Omental fat pad (tissue), 4 donors: ENCODE results near the gene VPS54. TPM values are rescaled to one million over a fixed set of nuclear protein-coding genes. Genes with fewer than 3 reads are reported as not detected.

Experiments used
- ATAC-seq: fragments of 150-250 bp; one replicate; pipeline ENCODE4 v1.9.1; 2016; ENCODE audit warnings: mild to moderate bottlenecking, moderate library complexity; ENCODE audit not compliant: low FRiP score
- DNase-seq: peaks from one replicate; pipeline ENCODE4 v3.0.0-alpha.2; 2019; ENCODE audit warnings: low spot score
- total RNA-seq, 4 donors: library from RNA; depleted of rRNA; stranded (reverse); fragments of >200 nt; gene quantifications; one replicate each; pipeline ENCODE4 v1.1.0, GENCODE V29; 2016
- TF ChIP-seq, protein P1 (sequence below), 3 donors: fragments of 450-650 bp; IDR thresholded peaks; one replicate each; pipeline ENCODE4 v1.5.1; 2016 to 2017; ENCODE audit warnings: antibody characterized with exemption in 3 of 3, mild to moderate bottlenecking in 3 of 3, moderate library complexity in 2 of 3

The VPS54 gene
- total RNA-seq, 4 donors from 2014 or later, result 19.8 to 40.5 (median 26.9) TPM

GRCh38 chr2:64040161-64040560, 20.9 kb upstream of the VPS54 start:
- DNase-seq, result no peak
- ATAC-seq, result no peak

GRCh38 chr2:64036034-64036705, 16.9 kb upstream of the VPS54 start:
- ATAC-seq, result no peak
- TF ChIP-seq, protein P1, sequence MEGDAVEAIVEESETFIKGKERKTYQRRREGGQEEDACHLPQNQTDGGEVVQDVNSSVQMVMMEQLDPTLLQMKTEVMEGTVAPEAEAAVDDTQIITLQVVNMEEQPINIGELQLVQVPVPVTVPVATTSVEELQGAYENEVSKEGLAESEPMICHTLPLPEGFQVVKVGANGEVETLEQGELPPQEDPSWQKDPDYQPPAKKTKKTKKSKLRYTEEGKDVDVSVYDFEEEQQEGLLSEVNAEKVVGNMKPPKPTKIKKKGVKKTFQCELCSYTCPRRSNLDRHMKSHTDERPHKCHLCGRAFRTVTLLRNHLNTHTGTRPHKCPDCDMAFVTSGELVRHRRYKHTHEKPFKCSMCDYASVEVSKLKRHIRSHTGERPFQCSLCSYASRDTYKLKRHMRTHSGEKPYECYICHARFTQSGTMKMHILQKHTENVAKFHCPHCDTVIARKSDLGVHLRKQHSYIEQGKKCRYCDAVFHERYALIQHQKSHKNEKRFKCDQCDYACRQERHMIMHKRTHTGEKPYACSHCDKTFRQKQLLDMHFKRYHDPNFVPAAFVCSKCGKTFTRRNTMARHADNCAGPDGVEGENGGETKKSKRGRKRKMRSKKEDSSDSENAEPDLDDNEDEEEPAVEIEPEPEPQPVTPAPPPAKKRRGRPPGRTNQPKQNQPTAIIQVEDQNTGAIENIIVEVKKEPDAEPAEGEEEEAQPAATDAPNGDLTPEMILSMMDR (IDR thresholded peaks at IDR 0.05), result no peak
- DNase-seq, result no peak

More at GRCh38 chr2:64040161-64040560, 20.9 kb upstream of the VPS54 start:
- TF ChIP-seq, protein P1 (IDR thresholded peaks at IDR 0.05), result no peak

- TF ChIP-seq, protein P1 (IDR thresholded peaks at IDR 0.05), result no peak
- DNase-seq (no peak), ATAC-seq (no peak)
Observed at GRCh38 chr2:64035072-64035942, 16.1 kb upstream of the VPS54 start.

GRCh38 chr2:64029116-64029665, 10.0 kb upstream of the VPS54 start:
- ATAC-seq (no peak), DNase-seq (no peak)
- TF ChIP-seq, protein P1 (IDR thresholded peaks at IDR 0.05), result no peak

DNA sequence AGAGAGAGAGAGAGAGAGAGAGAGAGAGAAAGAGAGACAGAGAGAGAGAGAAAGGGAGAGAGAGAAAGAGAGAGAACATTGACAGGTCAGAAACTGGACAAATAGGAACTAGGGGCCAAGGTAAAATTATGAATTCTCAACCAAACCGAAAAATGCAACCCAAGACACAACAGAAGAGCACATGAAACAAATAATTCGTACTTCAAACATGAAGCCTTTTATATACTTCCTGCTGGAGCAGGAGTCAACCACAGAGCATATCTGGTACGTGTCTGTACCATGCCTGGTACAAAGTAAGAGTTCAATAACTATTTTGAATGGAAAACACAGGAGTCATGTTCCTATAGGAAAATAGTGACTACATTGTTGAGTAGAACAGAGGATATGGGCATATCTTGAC, 6.5 kb upstream of the VPS54 start:
- TF ChIP-seq, protein P1 (IDR thresholded peaks at IDR 0.05), result no peak
- no peak for DNase-seq
- no peak for ATAC-seq

DNA sequence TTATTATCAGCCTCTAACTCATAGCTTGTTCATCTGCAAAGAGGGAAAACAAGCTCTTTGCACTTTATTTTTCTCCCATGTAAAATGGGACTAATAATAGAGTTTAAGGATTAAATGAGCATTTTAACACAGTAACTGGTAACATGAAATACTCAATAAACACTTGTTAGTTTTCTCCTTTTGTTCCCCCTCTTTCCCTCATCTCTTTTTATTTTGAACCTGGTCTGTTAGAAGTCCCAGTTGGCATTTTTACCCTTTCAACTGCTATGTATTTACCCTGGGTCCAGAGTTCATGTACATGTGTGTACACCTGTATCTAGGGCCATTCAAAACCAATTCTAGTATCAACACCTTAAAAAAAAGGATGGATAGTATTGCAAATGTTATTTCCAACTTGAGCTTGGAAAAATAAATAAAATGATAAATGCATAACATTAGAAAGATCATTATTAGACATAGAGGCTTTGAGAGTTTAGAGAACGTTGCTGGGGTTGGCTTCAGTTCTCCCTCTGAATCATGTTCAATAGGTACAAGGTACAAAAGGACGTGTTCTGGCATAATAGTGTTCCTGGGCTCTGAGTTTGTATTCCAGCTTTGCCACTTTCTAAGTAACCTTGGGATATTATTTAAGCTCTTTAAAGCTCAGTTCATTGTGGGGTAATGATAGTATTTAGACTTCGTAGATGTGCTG, 5.2 kb upstream of the VPS54 start:
- TF ChIP-seq, protein P1 (IDR thresholded peaks at IDR 0.05), result no peak
- ATAC-seq (no peak), DNase-seq (no peak)
